CD4-positive, alpha-beta T cell treated with Interleukin-2 at 100 ng/mL for 4 hours (primary cell): ENCODE measurements around the gene BEX5.
"Not testable (repeated sequence)": the region's sequence is repeated elsewhere in the genome, so short reads cannot be mapped to it uniquely, and the experiment has no call there.

Experiments
- DNase-seq: peaks from one replicate; pipeline ENCODE4 v3.0.0-alpha.2; 2020; ENCODE audit warnings: low spot score

The BEX5 gene

DNA sequence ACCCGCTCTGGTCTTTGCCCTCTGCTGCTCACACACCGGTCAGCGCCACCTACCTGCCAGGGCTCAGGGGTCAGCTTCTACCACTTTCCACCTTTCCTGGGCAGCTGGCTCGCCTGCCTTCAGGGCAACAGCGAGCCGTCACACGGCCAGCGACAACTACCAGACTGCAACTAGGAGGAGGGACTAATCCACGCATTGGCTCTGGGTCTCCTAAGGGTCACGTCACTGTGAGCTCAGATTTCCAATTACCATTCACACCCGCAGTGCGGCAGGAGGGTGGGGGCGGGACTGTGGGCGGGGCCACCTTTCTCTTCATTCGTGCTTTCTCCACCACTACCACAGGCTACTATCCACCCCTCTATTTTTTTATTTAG is at the start of gene BEX5:
Gene BEX5, minus strand, starts transcription at position 172 of the 374 bp plus-strand sequence. CDS start 1,712 bp downstream, outside the sequence.
- DNase-seq = peak; percentile 57

- DNase-seq = no peak
Measured at GRCh38 chrX:102185967-102186720, 30.4 kb upstream of the BEX5 start.

DNA sequence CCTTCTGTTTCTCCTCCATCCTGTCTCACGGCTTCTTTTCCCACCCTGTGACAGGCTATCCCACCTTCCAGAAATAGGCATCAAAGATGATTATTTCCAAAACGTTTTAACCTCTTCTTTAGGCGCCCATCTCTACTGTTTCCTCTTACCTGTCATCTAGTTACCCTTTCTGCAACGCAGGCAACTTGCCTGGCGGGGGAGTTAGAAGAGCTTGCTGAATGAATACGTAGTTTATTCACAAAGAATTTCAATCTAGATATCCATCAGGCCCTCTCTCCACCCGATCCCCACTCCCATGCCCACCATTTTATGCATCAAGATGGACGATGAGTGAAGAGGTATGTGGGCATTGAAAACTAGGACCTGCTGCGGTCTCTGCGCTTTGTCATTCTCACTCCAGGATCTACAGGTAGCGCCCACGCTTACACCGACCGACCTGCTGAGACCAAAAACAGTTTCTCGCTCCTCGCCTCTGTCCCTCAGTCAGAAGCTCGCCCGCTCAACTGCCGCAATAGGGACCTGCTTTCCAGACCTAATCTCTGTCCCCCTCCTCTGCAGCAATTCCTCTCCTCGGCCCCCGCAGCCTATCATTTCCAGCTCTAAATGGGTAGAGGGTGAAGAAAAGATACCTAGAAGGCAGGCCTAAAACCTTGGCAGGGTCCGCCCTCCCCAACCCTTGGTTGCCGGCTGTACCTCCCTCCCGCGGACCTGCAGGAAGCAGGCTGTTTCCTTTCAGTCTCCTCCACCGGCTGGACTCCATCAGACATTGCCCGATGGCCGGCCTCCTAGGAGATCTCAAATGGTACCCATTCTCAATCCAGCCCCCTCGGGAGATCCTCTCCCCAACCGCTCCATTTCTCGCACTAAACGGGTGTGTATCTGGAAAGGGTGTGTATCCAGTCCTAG is 624 bp downstream of the BEX5 start:
- DNase-seq = peak; percentile 12

GRCh38 chrX:102154218-102154860 is 1.4 kb downstream of the BEX5 start:
- DNase-seq = no peak

DNA sequence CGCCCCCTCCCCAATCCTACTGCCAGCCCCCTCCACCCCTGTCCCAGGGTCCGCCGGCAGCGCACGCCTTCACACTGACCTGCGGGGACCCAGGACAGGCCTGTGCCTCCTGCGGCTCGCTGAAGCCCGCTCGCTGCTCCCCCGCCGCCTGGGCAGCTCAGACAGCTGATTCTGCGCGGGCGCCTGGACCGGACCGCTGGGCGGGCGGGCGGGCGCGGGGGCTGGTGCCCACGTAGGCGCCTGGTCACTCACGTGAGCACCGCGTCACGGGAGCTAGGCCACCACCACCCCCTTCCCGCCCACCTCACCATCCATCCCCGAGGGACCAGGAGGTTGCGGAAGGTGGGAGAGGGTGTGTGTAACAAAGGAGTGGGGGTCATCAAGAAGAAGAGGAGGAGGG is 13.5 kb downstream of the BEX5 start, which contains the start of gene TCEAL6:
Gene TCEAL6, minus strand, starts transcription at position 208 of the 400 bp plus-strand sequence.
- DNase-seq = not testable (repeated sequence)

- not testable (repeated sequence) for DNase-seq
Measured at GRCh38 chrX:102141631-102142030, 14.1 kb downstream of the BEX5 start.

DNA sequence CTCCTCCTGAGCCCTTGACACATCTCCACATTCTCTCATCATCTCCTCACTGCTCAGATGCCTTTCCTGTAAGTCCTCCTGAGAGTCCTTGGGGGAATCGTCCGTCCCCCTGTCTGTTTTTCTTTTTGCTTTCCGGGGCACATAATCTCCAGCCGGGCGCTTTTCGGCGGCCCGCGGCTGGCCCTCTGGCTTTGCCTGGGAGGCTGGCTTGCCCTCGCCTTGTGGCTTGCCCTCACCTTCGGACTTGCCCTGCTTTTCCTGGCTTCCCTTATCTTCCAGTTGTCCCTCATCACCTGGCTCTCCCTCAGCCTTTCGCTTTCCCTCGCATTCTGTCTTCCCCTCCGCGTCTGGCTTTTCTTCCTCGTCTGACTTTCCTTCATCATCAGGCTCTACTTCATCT is 14.9 kb downstream of the BEX5 start:
- not testable (repeated sequence) for DNase-seq

GRCh38 chrX:102138064-102138463 is 17.7 kb downstream of the BEX5 start:
- DNase-seq = no peak

- peak; percentile 1 for DNase-seq
Measured at GRCh38 chrX:102129473-102129872, 26.3 kb downstream of the BEX5 start.

- no peak for DNase-seq
Measured at GRCh38 chrX:102126863-102127262, 28.9 kb downstream of the BEX5 start.

- not testable (repeated sequence) for DNase-seq
Measured at GRCh38 chrX:102126080-102126818, 29.5 kb downstream of the BEX5 start.

DNA sequence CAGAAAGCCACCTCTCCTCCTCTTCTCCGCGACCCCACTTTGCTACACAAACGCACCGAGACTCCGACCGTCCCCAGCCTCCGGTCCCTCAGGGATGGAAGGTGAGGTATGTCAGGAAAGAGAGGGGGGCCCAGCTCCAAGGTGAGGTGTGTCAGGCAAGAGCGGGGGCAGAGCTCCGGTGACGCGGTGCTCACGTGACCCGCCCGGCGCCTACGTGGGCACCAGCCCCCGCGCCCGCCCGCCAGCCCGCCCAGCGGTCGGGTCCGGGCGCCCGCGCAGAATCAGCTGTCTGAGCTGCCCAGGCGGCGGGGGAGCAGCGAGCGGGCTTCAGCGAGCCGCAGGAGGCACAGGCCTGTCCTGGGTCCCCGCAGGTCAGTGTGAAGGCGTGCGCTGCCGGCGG is 30.3 kb downstream of the BEX5 start, which contains the start of gene TCEAL2:
Gene TCEAL2, plus strand, starts transcription at position 244 of the 400 bp plus-strand sequence. CDS start 1,152 bp downstream, outside the sequence.
- DNase-seq = not testable (repeated sequence)

DNA sequence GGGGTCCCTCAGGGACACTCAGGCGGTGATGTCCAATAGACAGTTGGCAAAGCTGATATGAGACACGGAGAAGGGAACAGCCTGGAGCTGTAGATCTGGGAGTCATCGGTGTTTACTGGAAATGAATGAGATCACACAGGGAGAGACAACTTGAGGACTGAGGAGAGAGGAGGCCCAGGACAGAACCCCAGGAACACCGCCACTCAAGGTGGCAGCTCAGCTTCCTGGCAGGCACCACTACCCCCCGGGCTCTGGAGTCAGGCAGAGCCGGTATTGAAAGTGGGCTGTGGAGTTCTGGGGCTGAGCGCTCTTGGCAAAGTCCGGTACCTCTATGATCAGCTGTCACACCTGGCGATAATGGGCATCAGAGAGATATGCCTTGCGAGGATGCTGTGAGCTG is 30.8 kb downstream of the BEX5 start:
- DNase-seq = not testable (repeated sequence)

- DNase-seq = no peak
Measured at GRCh38 chrX:102115748-102116147, 40.0 kb downstream of the BEX5 start.

DNA sequence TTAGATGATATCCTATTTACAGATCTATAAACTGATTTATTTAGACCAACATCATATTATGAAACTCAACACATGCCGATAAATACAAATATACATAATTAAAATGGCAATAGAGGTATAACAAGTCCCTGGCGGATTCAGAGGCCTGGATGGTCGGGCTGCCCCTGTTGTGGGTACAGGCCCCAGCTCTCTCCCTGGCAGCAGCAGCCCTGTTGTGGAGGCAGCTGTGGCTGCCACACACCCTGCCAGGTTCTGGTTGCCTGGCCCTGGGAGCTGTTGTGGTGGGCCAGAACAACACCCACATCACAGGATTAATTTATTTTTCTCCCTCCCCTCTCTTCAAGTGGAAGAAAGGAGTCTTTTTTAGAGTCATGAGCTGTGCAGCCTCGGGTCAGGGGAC is 42.4 kb downstream of the BEX5 start:
- DNase-seq = no peak
